ENCODE results near the gene DPYD.

The DPYD gene

DNA sequence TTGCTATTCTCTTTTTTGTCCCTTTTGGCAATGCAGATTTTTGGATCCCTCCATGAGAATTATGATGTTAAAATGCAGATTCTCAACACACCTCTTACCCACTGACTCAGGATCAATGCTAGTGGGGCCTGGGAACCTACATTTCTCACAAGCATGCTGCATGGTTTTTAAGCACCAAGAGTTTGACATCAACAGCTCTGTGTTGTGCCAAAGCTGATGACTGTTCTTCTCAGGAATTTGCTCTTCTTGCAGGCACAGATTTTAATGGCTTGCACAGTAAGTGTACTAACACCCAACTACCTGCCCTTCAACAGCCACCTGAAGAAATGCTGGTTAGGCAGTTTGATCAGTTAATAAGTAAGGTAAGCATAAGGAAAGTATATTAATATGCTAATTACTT lies 730.5 kb downstream of the DPYD start:
- Mint-ChIP-seq H3K36me3 (ENCODE audit: low read depth) (peaks cover 2% of the 10 kb centered on the region), H3K9me3 (no peaks in the 10 kb centered on the region), H3K4me3 (no peak overlapping the region), H3K27ac (no peak overlapping the region), H3K4me1 (ENCODE audit: low read depth) (no peaks in the 10 kb centered on the region), H3K27me3 (ENCODE audit: low read depth) (no peaks in the 10 kb centered on the region)
- DNase-seq (ENCODE audit: low spot score), result no peak

DNA sequence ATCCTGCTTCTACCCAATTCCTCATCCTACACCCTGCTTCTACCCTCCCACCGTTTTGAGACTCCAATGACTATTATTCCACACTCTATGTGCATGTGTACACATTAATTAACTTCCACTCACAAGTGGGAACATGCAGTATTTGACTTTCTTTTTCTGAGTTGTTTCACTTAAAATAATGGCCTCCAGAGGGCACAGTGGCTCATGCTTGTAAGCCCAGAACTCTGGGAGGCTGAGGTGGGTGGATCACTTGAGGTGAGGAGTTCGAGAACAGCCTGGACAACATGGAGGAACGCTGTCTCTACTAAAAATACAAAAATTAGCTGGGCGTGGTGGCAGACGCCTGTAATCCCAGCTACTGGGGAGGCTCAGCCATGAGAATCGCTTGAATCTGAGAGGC lies 734.5 kb downstream of the DPYD start:
- H3K36me3 Mint-ChIP-seq (ENCODE audit: low read depth), result no peaks in the 10 kb centered on the region
- H3K4me1 Mint-ChIP-seq (ENCODE audit: low read depth), result no peaks in the 10 kb centered on the region
- H3K4me3 Mint-ChIP-seq, result no peak overlapping the region
- no peaks in the 10 kb centered on the region for H3K9me3 Mint-ChIP-seq
- no peak for DNase-seq (ENCODE audit: low spot score)
- H3K27me3 Mint-ChIP-seq (ENCODE audit: low read depth), result no peaks in the 10 kb centered on the region
- no peak overlapping the region for H3K27ac Mint-ChIP-seq

DNA sequence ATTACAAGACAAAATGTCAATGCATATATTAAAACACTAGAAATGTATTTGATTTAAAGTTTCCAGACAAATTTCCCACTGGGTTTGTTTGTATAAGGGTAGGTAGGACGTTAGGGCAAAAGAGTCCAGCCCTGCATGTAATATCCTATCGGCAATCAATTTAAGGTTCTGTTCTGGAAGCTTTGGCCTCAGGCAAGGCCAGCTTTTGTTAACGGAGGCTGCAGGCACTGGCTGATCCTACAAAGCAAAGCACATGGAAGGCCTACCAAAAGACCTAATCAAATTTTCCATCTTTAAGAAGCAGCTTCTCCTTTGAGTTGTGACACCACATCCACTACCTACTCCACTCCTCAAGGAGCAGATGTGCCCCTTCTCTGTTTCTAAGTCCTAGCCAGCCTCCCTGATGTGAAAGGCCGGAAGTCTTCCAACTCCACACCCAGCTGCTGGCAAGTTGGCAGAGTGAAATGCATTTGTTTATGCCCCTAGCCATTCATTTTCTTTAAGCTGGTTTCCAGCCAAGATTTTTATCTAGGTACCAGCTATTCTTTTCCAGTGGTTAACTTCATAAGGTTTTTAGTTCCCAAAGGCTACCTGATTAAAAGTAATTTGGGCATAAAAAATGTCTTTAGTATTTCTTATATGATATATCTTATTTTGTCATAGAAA lies 746.7 kb downstream of the DPYD start:
- Mint-ChIP-seq H3K27me3 (ENCODE audit: low read depth) (no peaks in the 10 kb centered on the region), H3K9me3 (no peaks in the 10 kb centered on the region), H3K36me3 (ENCODE audit: low read depth) (no peaks in the 10 kb centered on the region), H3K27ac (no peak overlapping the region), H3K4me1 (ENCODE audit: low read depth) (no peaks in the 10 kb centered on the region), H3K4me3 (no peak overlapping the region)
- DNase-seq (ENCODE audit: low spot score), result no peak

DNA sequence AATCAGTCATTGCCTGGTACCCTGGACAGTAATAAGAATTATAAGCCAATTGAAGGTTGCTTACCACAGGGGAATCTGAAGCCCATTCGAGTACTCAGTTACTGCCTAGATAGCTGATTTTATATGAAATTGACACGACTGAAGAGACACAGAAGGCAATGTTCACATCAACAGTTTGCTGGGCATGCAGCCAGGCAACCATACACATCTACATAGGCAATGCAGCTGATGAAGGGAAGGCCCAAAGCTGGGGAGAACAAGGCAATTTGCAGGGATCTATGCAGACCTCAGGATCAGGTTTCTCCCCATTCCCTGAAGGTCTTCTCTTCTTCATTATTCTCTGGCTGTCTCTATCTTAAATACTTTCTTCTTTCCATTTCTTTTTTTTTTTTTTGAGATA lies 750.5 kb downstream of the DPYD start:
- no peak for DNase-seq (ENCODE audit: low spot score)
- Mint-ChIP-seq H3K4me3 (no peak overlapping the region), H3K36me3 (ENCODE audit: low read depth) (no peaks in the 10 kb centered on the region), H3K27ac (no peak overlapping the region), H3K27me3 (ENCODE audit: low read depth) (no peaks in the 10 kb centered on the region), H3K9me3 (no peaks in the 10 kb centered on the region), H3K4me1 (ENCODE audit: low read depth) (no peaks in the 10 kb centered on the region)

DNA sequence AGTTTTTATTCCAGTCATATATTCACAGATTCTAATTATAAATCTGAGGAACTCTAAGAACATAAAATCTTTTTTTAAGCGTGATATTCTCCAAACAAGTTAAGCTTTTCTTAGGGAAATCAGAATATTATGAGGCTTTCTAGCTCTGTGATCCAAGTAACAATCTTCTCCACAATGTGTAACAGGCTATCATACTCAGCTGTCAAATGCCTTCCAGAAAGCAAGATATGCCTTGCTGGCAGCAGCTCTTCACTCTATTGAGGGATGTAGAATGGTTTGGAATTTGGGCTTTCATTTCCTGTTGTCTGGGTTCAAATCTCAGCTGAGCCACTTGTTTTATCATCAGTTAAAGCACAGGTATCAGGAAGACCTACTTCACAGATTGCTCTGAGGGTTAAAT lies 752.8 kb downstream of the DPYD start:
- Mint-ChIP-seq H3K36me3 (ENCODE audit: low read depth) (no peaks in the 10 kb centered on the region), H3K27me3 (ENCODE audit: low read depth) (no peaks in the 10 kb centered on the region), H3K4me1 (ENCODE audit: low read depth) (peaks cover 9% of the 10 kb centered on the region), H3K4me3 (no peak overlapping the region), H3K9me3 (peaks cover 12% of the 10 kb centered on the region), H3K27ac (no peak overlapping the region)
- no peak for DNase-seq (ENCODE audit: low spot score)

DNA sequence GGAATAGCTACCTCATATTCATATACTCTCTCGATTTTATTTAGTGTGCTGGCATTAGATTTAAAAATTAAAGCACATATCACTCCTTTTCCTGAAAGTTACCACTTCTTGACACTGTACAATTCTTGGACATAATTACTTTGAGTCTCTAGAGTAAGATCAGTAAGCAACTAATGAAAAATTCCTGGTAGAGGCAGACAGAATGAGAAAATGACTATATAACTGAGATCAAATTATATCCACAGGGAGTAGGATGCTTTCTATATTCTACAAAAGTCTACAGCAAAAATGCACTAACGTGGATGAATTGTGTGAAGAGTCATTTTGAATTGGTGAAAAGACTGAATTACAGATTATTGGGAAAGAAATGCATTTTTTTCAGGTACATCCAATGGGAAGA lies 753.6 kb downstream of the DPYD start:
- Mint-ChIP-seq H3K4me1 (ENCODE audit: low read depth) (peaks cover 9% of the 10 kb centered on the region), H3K36me3 (ENCODE audit: low read depth) (no peaks in the 10 kb centered on the region), H3K9me3 (peaks cover 12% of the 10 kb centered on the region), H3K27me3 (ENCODE audit: low read depth) (no peaks in the 10 kb centered on the region), H3K4me3 (no peak overlapping the region), H3K27ac (no peak overlapping the region)
- no peak for DNase-seq (ENCODE audit: low spot score)

DNA sequence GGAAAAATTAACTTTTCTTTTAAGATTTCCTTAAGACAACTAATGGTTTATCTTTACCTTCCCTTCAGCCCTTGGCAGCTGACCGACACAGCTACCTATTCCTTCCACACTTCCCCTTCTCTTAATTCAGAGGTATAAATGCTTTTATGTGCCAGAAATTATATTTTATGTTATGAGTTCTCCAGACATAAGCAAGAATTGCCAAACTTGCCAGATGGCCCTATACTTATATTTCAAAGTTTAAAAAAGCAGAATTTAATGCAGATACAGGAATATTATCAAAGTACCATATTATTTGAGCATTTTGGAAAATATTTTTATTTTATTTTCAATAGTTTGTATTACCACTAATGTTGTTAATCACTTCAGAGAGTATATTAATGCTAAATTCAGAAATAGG lies 754.2 kb downstream of the DPYD start:
- Mint-ChIP-seq H3K4me1 (ENCODE audit: low read depth) (peaks cover 9% of the 10 kb centered on the region), H3K9me3 (peaks cover 12% of the 10 kb centered on the region), H3K27me3 (ENCODE audit: low read depth) (no peaks in the 10 kb centered on the region), H3K4me3 (no peak overlapping the region), H3K36me3 (ENCODE audit: low read depth) (no peaks in the 10 kb centered on the region), H3K27ac (no peak overlapping the region)
- DNase-seq (ENCODE audit: low spot score), result no peak

DNA sequence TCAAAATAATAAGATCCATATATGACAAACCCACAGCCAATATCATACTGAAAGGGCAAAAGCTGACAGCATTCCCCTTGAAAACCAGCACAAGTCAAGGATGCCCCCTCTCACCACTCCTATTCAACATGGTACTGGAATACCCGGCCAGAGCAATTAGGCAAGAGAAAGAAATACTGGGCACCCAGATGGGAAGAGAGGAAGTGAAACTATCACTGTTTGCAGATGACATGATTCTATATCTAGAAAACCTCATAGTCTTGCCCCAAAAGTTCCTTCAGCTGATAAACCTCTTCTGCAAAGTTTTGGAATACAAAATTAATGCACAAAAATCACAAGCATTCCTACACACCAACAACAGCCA lies 756.6 kb downstream of the DPYD start:
- no peaks in the 10 kb centered on the region for H3K36me3 Mint-ChIP-seq (ENCODE audit: low read depth)
- H3K27me3 Mint-ChIP-seq (ENCODE audit: low read depth), result no peaks in the 10 kb centered on the region
- no peak for DNase-seq (ENCODE audit: low spot score)
- H3K9me3 Mint-ChIP-seq, result peaks cover 12% of the 10 kb centered on the region
- H3K4me3 Mint-ChIP-seq, result no peak overlapping the region
- peaks cover 9% of the 10 kb centered on the region for H3K4me1 Mint-ChIP-seq (ENCODE audit: low read depth)
- no peak overlapping the region for H3K27ac Mint-ChIP-seq

DNA sequence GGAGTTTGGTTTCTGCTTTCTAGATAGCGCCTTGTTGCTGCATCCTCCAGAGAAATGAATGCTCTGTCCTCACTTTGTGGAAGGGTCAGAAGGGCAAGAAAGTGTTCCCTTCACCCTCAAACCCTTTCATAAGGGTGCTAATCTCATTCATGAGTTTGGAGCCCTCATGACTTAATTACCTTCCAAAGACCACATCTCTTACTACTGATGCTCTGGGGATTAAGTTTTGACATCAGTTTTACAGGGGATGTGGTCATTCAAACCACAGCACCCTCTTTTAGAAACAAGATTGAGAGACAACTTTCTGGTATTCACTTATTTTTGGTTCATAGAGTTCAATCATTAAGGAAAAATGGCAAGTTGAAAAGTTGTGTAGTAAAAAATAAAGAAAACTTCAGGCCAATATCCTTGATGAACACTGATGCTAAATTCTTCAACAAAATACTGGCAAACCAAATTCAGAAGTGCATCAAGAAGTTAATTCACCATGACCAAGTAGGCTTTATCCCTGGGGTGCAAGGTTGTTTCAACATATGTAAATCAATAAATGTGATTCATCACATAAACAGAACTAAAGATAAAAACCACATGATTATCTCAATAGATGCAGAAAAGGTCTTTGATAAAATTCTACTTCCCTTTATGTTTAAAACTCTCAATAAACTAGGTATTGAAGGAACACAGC lies 757.1 kb downstream of the DPYD start:
- H3K27ac Mint-ChIP-seq, result no peak overlapping the region
- no peaks in the 10 kb centered on the region for H3K27me3 Mint-ChIP-seq (ENCODE audit: low read depth)
- no peak overlapping the region for H3K4me3 Mint-ChIP-seq
- H3K36me3 Mint-ChIP-seq (ENCODE audit: low read depth), result no peaks in the 10 kb centered on the region
- no peak for DNase-seq (ENCODE audit: low spot score)
- H3K4me1 Mint-ChIP-seq (ENCODE audit: low read depth), result peaks cover 9% of the 10 kb centered on the region
- peaks cover 12% of the 10 kb centered on the region for H3K9me3 Mint-ChIP-seq

DNA sequence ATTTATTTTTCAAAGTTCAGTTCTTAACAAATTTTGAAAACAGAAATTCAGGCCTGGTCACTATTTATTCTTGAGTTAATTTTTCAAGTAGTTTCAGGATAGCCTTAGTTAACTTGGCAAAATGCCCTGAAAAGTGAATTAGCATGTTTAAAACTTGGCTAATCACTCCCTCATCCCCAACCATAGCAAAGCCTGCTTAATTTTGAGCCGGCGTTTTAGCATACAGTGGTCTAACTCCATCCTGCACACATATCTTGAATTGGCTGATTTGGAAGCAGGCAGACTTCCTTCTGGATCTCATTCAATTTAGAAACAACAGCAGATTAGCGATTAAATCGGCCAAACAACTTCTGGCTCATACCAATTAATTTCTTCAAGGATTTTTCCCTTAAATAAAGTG lies 760.0 kb downstream of the DPYD start:
- no peak overlapping the region for H3K27ac Mint-ChIP-seq
- H3K36me3 Mint-ChIP-seq (ENCODE audit: low read depth), result no peaks in the 10 kb centered on the region
- peaks cover 9% of the 10 kb centered on the region for H3K4me1 Mint-ChIP-seq (ENCODE audit: low read depth)
- no peak overlapping the region for H3K4me3 Mint-ChIP-seq
- H3K9me3 Mint-ChIP-seq, result peaks cover 12% of the 10 kb centered on the region
- H3K27me3 Mint-ChIP-seq (ENCODE audit: low read depth), result no peaks in the 10 kb centered on the region
- no peak for DNase-seq (ENCODE audit: low spot score)

DNA sequence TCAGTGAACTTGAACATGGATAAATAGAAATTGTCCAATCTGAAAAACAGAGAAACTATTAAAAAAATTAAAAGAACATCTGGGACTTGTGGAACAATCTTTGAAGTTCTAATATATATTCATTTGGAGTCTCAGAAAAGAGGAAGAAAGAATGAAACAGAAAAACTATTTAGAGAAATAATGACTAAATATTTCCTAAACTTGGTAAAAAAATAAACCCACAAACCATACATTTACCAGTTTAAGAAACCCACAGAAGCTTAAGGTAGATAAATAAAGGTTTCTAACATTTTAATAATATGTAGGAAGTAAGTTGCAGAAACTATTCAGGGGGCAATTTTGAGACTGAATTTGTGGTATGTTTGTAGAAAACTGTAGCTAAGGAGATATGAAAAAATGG lies 761.5 kb downstream of the DPYD start:
- no peak overlapping the region for H3K4me3 Mint-ChIP-seq
- DNase-seq (ENCODE audit: low spot score), result no peak
- H3K9me3 Mint-ChIP-seq, result peaks cover 10% of the 10 kb centered on the region
- no peaks in the 10 kb centered on the region for H3K36me3 Mint-ChIP-seq (ENCODE audit: low read depth)
- H3K27me3 Mint-ChIP-seq (ENCODE audit: low read depth), result no peaks in the 10 kb centered on the region
- H3K27ac Mint-ChIP-seq, result no peak overlapping the region
- H3K4me1 Mint-ChIP-seq (ENCODE audit: low read depth), result peaks cover 6% of the 10 kb centered on the region

DNA sequence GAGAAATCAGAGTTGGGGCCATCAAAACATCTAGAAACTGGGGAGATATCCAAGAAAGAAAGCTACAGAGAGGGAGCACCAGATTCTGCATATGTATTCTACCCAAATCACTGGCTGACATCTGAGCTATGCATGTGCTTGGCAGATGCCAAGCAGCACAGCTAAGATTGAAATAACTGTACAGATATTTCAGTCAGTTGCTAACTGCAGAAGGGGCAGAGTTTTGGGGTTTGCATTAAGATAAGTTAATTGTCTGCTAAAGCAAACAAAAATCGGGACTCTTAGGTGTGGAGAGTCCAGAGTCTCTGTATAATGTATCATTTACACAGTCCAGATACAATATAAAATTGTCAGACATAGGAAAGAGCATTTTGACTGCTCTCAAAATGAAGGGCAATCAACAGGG lies 762.1 kb downstream of the DPYD start:
- Mint-ChIP-seq H3K36me3 (ENCODE audit: low read depth) (no peaks in the 10 kb centered on the region), H3K4me1 (ENCODE audit: low read depth) (no peaks in the 10 kb centered on the region), H3K4me3 (no peak overlapping the region), H3K27me3 (ENCODE audit: low read depth) (no peaks in the 10 kb centered on the region), H3K27ac (no peak overlapping the region), H3K9me3 (peaks cover 3% of the 10 kb centered on the region)
- no peak for DNase-seq (ENCODE audit: low spot score)

DNA sequence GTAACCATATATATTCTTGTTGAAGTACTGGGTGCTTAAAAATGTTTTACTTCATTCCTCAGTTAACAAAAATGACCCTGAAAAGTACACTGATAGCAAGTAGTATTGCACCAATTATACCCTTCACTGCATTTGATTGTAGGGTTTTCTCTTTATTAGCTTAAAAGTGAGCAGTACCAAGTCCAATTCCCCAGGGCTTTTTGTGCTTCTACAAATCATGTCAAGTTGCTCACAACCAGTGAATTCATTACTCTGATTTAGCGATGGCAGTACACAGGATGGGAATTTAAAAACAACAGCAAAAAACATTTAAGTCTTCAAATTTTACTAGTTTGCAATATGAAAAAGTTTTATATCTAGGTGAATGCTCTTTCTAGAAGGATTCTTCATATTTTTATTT lies 762.8 kb downstream of the DPYD start:
- no peaks in the 10 kb centered on the region for H3K4me1 Mint-ChIP-seq (ENCODE audit: low read depth)

DNA sequence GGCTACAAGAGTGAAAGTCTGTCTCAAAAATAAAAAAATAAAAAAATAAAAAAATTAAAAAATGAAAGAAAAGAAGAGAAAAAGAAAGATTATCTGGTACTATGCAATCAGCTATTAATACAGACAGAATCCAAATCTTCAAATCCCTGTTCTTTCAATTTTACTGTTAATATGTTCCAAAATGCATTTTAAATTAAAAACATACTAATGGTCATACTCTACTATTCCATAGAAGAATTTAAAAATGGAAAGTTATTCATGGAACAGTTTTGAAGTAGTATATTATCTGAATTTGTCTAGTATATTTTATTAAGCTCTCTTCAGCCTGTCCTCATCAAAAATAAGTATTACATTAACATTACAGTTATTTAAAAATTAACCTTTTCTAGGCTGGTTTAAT lies 769.2 kb downstream of the DPYD start:
- no peaks in the 10 kb centered on the region for H3K4me1 Mint-ChIP-seq (ENCODE audit: low read depth)
- H3K36me3 Mint-ChIP-seq (ENCODE audit: low read depth), result no peaks in the 10 kb centered on the region
- no peaks in the 10 kb centered on the region for H3K9me3 Mint-ChIP-seq
- H3K27ac Mint-ChIP-seq, result no peak overlapping the region
- no peaks in the 10 kb centered on the region for H3K27me3 Mint-ChIP-seq (ENCODE audit: low read depth)
- no peak for DNase-seq (ENCODE audit: low spot score)
- H3K4me3 Mint-ChIP-seq, result no peak overlapping the region

More for the DNA sequence above, 762.8 kb downstream of the DPYD start:
- H3K4me3 Mint-ChIP-seq, result no peak overlapping the region
- H3K36me3 Mint-ChIP-seq (ENCODE audit: low read depth), result no peaks in the 10 kb centered on the region
- no peak for DNase-seq (ENCODE audit: low spot score)
- H3K27me3 Mint-ChIP-seq (ENCODE audit: low read depth), result no peaks in the 10 kb centered on the region
- no peaks in the 10 kb centered on the region for H3K9me3 Mint-ChIP-seq
- no peak overlapping the region for H3K27ac Mint-ChIP-seq

Measured in T-helper 2 cell treated with Interferon-gamma antibody and Interleukin-4, amounts not matched to agents 5 μg/mL and 100 μg/mL, for 36 hours (primary cell).